Right atrium auricular region (tissue), 2 donors: ENCODE results near the gene ALDH3B1. TPM values are rescaled to one million over a fixed set of nuclear protein-coding genes. Genes with fewer than 3 reads are reported as not detected.
A peak's percentile ranks its signal among the peaks of the same experiment; 100 is the strongest.

ENCODE experiments used
- DNase-seq: peaks from one replicate; pipeline ENCODE4 v3.0.0-alpha.2; 2019; ENCODE audit warnings: low spot score
- H3K27ac ChIP-seq, 2 donors: fragments of 200-600 bp; sonication (generic); 1 replicate in 1 of 2; 2 replicates in 1 of 2; pipeline ENCODE4 v1.5.1; 2016 to 2019
- H3K27me3 ChIP-seq, 2 donors: fragments of 200-600 bp; sonication (generic); one replicate each; pipeline versions ENCODE4 v1.5.1 to v1.6.0; 2017 to 2019
- H3K36me3 ChIP-seq: fragments of 200-600 bp; sonication (generic); one replicate; pipeline ENCODE4 v1.5.1; 2016
- H3K4me1 ChIP-seq, 2 donors: fragments of 200-600 bp; sonication (generic); one replicate each; pipeline versions ENCODE4 v1.5.1 to v1.6.0; 2017 to 2019
- H3K4me3 ChIP-seq, 2 donors: fragments of 200-600 bp; sonication (generic); 1 replicate in 1 of 2; 2 replicates in 1 of 2; pipeline ENCODE4 v1.5.1; 2017 to 2019; ENCODE audit warnings: mild to moderate bottlenecking in 1 of 2, moderate library complexity in 1 of 2
- H3K9me3 ChIP-seq, 2 donors: fragments of 200-600 bp; sonication (generic); one replicate each; pipeline ENCODE4 v1.5.1; 2019
- total RNA-seq, 2 donors: library from RNA; depleted of rRNA; stranded (reverse); fragments of >200 nt; gene quantifications; one replicate each; pipeline ENCODE4 v1.1.0, GENCODE V29; 2016
- TF ChIP-seq, protein P1 (sequence below), 2 donors: fragments of 200-600 bp; sonication (generic); IDR thresholded peaks; one replicate each; pipeline ENCODE4 v1.5.1; 2019; ENCODE audit warnings: antibody characterized with exemption in 2 of 2

The ALDH3B1 gene
- total RNA-seq, 2 donors from 2014 or later, result 10.5 to 21.6 TPM

DNA sequence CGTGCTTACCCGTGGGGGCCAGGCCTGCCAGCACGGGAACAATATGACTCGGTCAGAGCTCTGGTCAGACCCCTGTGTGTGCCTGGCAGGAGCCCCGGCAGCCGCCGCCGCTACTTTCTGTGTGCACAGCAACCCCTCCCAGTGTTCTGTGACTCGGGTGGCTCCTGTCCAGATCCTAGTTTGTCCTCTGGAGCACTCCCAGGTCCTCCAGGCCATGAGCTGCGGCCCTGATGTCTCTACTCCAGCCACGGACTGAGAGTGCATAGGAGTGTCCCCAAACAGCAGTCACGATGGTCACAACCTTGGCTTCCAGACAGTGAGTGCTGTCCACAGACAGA lies 23.6 kb downstream of the ALDH3B1 start:
- TF ChIP-seq, protein P1, sequence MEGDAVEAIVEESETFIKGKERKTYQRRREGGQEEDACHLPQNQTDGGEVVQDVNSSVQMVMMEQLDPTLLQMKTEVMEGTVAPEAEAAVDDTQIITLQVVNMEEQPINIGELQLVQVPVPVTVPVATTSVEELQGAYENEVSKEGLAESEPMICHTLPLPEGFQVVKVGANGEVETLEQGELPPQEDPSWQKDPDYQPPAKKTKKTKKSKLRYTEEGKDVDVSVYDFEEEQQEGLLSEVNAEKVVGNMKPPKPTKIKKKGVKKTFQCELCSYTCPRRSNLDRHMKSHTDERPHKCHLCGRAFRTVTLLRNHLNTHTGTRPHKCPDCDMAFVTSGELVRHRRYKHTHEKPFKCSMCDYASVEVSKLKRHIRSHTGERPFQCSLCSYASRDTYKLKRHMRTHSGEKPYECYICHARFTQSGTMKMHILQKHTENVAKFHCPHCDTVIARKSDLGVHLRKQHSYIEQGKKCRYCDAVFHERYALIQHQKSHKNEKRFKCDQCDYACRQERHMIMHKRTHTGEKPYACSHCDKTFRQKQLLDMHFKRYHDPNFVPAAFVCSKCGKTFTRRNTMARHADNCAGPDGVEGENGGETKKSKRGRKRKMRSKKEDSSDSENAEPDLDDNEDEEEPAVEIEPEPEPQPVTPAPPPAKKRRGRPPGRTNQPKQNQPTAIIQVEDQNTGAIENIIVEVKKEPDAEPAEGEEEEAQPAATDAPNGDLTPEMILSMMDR (IDR thresholded peaks at IDR 0.05), result no peak
- H3K27ac ChIP-seq, result peak overlapping the region; percentile 83 to 90
- H3K9me3 ChIP-seq, result no peaks in the 10 kb centered on the region
- H3K4me1 ChIP-seq, result peaks cover 0 to 74% of the 10 kb centered on the region in 2 donors
- DNase-seq, result peak; percentile 76
- no peaks in the 10 kb centered on the region for H3K27me3 ChIP-seq
- H3K36me3 ChIP-seq, result peaks cover 4% of the 10 kb centered on the region
- H3K4me3 ChIP-seq, result no peak overlapping the region

DNA sequence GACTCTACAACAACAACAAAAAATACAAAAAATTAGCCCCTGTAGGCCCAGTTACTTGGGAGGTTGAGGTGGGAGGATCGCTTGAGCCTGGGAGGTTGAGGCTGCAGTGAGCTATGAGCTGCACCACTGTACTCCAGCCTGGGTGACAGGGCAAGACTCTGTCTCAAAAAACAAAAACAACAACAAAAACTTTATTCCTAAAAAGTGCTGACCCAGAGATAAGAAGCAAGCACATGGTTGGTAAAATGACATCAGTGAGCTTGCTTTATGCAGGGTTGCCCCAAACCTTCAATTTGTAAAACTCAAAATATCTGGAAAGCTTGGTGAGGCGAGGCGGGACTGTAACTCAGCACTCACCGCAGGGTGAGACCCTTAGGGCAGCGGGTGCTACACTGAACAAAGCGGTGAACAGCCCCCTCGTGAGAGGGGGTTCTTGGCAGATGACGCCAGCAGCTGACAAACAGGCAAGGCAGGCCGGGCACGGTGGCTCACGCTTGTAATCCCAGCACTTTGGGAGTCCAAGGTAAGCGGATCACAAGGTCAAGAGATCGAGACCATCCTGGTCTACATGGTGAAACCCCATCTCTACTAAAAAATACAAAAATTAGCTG lies 25.2 kb downstream of the ALDH3B1 start:
- Histone ChIP-seq H3K4me3 (no peak overlapping the region), H3K9me3 (no peaks in the 10 kb centered on the region), H3K4me1 (peaks cover 0 to 82% of the 10 kb centered on the region in 2 donors), H3K27ac (no peak overlapping the region), H3K36me3 (peaks cover 4% of the 10 kb centered on the region), H3K27me3 (no peaks in the 10 kb centered on the region)
- TF ChIP-seq, protein P1 (IDR thresholded peaks at IDR 0.05), result no peak
- DNase-seq, result no peak

DNA sequence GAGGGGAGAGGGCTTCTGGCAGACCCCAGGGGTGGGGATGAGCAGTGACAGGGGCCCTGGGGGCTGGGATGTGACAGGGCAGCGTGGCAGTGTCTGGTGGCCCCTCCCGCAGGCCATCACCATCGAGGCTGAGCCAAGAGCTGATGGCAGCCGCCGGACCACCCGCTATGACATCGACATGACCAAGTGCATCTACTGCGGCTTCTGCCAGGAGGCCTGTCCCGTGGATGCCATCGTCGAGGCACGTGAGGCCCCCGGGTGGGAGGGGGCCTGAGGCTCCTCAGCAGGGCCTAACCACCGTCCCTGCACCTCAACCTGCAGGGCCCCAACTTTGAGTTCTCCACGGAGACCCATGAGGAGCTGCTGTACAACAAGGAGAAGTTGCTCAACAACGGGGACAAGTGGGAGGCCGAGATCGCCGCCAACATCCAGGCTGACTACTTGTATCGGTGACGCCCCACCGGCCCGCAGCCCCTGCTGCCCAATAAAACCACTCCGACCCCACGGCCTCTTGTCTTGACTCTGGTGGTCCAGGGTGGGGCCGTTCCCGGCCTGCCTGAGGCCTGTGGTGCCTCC lies 26.1 kb downstream of the ALDH3B1 start:
- Histone ChIP-seq H3K36me3 (peaks cover 4% of the 10 kb centered on the region), H3K27ac (peak overlapping the region; percentile 84 to 88), H3K27me3 (no peaks in the 10 kb centered on the region), H3K9me3 (no peaks in the 10 kb centered on the region), H3K4me1 (peaks cover 0 to 86% of the 10 kb centered on the region in 2 donors), H3K4me3 (no peak overlapping the region)
- no peak for DNase-seq
- TF ChIP-seq, protein P1 (IDR thresholded peaks at IDR 0.05), result no peak

DNA sequence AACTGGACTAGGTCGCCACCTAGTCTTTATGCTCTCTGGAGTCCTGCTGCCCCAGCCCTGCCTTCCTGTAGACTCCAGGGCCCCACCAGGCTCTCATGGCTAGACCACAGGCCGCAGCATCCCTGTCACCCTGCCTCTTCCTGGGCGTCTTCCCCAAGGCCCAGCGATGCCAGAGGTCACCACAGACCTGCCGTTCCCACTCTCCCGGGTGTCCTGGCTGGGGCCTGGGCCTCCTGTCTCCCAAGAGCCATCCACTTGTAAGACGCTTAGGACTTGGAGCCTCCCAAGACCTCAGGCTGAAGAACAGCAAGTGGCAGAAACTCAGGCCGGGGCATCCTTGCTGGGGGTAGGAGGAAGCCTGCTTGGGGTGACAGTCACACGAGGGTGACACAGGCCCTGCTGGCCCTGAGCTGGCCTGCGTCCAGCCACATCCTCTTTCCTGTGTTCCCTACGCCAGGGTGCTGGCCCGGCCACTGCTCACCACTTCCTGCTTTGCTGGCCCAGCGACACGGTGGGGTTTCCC lies 26.7 kb downstream of the ALDH3B1 start:
- DNase-seq, result peak; percentile 77
- Histone ChIP-seq H3K4me3 (no peak overlapping the region), H3K27me3 (no peaks in the 10 kb centered on the region), H3K9me3 (no peaks in the 10 kb centered on the region), H3K27ac (peak overlapping the region; percentile 84 to 88), H3K36me3 (peaks cover 4% of the 10 kb centered on the region), H3K4me1 (peaks cover 0 to 83% of the 10 kb centered on the region in 2 donors)
- TF ChIP-seq, protein P1 (IDR thresholded peaks at IDR 0.05), result no peak

DNA sequence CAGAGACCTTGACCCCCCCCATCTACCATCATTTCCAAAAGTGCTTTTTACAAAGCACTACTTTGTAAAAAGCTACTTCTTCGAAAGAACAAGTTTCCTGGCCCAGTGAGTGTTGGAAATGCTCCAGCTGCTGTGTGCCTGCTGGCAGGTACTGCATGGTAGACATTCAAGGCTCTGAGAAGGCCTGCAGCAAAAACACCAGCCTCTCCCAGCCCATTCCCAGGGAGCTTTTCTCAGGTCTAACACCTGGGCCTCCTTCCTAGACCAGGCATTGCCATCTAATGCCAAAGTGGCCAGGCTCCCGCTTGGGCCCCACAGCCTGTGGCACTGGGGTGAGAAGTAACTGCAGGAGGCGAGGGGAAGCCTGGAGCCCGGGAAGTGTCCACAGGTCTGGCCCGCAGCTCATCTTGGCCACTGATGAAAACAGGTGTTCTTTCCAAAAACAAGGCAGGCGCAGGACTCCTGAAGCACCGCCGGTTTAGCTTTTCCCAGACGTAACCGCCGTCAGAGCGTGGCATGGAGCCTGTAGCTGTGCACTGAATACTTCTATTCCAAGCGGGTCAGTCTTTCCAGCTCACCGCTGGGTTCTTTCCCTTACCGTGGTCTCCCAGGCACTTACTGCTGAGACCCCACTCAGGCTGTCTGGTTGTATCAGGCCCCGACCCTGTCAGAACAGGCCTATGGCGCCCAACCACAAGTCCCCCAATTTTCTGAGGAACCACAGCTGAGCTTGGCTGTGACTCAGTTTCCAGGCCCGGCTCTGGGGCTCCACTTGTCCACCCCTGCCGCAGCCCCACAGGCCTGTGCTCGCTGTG lies 27.5 kb downstream of the ALDH3B1 start:
- H3K27me3 ChIP-seq, result no peaks in the 10 kb centered on the region
- peak overlapping the region; percentile 84 to 88 for H3K27ac ChIP-seq
- TF ChIP-seq, protein P1 (IDR thresholded peaks at IDR 0.05), result no peak
- no peak for DNase-seq
- no peaks in the 10 kb centered on the region for H3K9me3 ChIP-seq
- H3K4me1 ChIP-seq, result peaks cover 0 to 75% of the 10 kb centered on the region in 2 donors
- no peak overlapping the region for H3K4me3 ChIP-seq
- H3K36me3 ChIP-seq, result peaks cover 4% of the 10 kb centered on the region
